H9 (cell line): Measurements from ENCODE around the gene IGFL4. TPM values are rescaled to one million over a fixed set of nuclear protein-coding genes. Genes with fewer than 3 reads are reported as not detected.

Experiments
- DNase-seq: peaks from one replicate; pipeline ENCODE4 v3.0.0-alpha.2; 2017
- H2AFZ ChIP-seq: one replicate; pipeline ENCODE4 v1.6.1; 2013; ENCODE audit warnings: mild to moderate bottlenecking, low read length, control low read depth, moderate library complexity
- H2AK5ac ChIP-seq: 2 replicates; pipeline ENCODE4 v1.6.1; 2013; ENCODE audit warnings: low read length, control low read depth, mixed read lengths; ENCODE audit not compliant: insufficient read length
- H2BK120ac ChIP-seq: one replicate; pipeline ENCODE4 v1.6.1; 2013; ENCODE audit warnings: low read depth, mild to moderate bottlenecking, low read length, control low read depth, inconsistent platforms; ENCODE audit not compliant: poor library complexity, severe bottlenecking
- H2BK12ac ChIP-seq: 2 replicates; pipeline ENCODE4 v1.6.1; 2013; ENCODE audit warnings: low read length, control low read depth, mixed read lengths, low read depth; ENCODE audit not compliant: insufficient read length
- H2BK15ac ChIP-seq: 2 replicates; pipeline ENCODE4 v1.6.1; 2013; ENCODE audit warnings: low read depth, low read length, control low read depth
- H2BK20ac ChIP-seq: one replicate; pipeline ENCODE4 v1.6.1; 2013; ENCODE audit warnings: low read depth, mild to moderate bottlenecking, low read length, control low read depth, inconsistent platforms; ENCODE audit not compliant: poor library complexity, severe bottlenecking
- H2BK5ac ChIP-seq: 2 replicates; pipeline ENCODE4 v1.6.1; 2013; ENCODE audit warnings: low read length, control low read depth, mixed read lengths; ENCODE audit not compliant: insufficient read length
- H3K14ac ChIP-seq: 2 replicates; pipeline ENCODE4 v1.6.1; 2013; ENCODE audit warnings: low read length, control low read depth; ENCODE audit not compliant: insufficient read depth
- H3K18ac ChIP-seq: 2 replicates; pipeline ENCODE4 v1.6.1; 2013; ENCODE audit warnings: low read depth, mild to moderate bottlenecking, mixed read lengths, low read length, control low read depth; ENCODE audit not compliant: insufficient read length
- H3K23ac ChIP-seq: 2 replicates; pipeline ENCODE4 v1.6.1; 2013; ENCODE audit warnings: low read length, control low read depth, mixed read lengths, low read depth; ENCODE audit not compliant: insufficient read length
- H3K23me2 ChIP-seq: 2 replicates; pipeline ENCODE4 v1.6.1; 2013; ENCODE audit warnings: low read depth, mild to moderate bottlenecking, mixed read lengths, low read length, control low read depth; ENCODE audit not compliant: insufficient read length, poor library complexity, severe bottlenecking
- H3K27ac ChIP-seq: 2 replicates; pipeline ENCODE4 v1.5.1; 2013; ENCODE audit warnings: low read length, control low read depth, mixed read lengths, low read depth; ENCODE audit not compliant: insufficient read length
- H3K27me3 ChIP-seq: 2 replicates; pipeline ENCODE4 v1.6.1; 2013; ENCODE audit warnings: low read length, control low read depth, inconsistent platforms; ENCODE audit not compliant: insufficient read depth
- H3K4ac ChIP-seq: 2 replicates; pipeline ENCODE4 v1.6.1; 2013; ENCODE audit warnings: low read depth, mild to moderate bottlenecking, control low read depth, inconsistent platforms, low read length, moderate library complexity
- H3K4me1 ChIP-seq: 2 replicates; pipeline ENCODE4 v1.6.1; 2013; ENCODE audit warnings: low read length, control low read depth, inconsistent platforms; ENCODE audit not compliant: insufficient read depth
- H3K4me2 ChIP-seq: 2 replicates; pipeline ENCODE4 v1.6.1; 2013; ENCODE audit warnings: low read length, control low read depth, mixed read lengths; ENCODE audit not compliant: insufficient read length, insufficient read depth
- H3K56ac ChIP-seq: 2 replicates; pipeline ENCODE4 v1.6.1; 2013; ENCODE audit warnings: low read depth, mild to moderate bottlenecking, mixed read lengths, low read length, control low read depth; ENCODE audit not compliant: insufficient read length
- H3K79me1 ChIP-seq: 2 replicates; pipeline ENCODE4 v1.6.1; 2013; ENCODE audit warnings: low read depth, mild to moderate bottlenecking, moderate library complexity, low read length, control low read depth, inconsistent platforms; ENCODE audit not compliant: insufficient read depth, poor library complexity, severe bottlenecking
- H3K79me2 ChIP-seq: 2 replicates; pipeline ENCODE4 v1.6.1; 2013; ENCODE audit warnings: low read length, control low read depth, inconsistent platforms; ENCODE audit not compliant: insufficient read depth
- H3K9ac ChIP-seq: 2 replicates; pipeline ENCODE4 v1.6.1; 2013; ENCODE audit warnings: low read length, control low read depth, mixed read lengths; ENCODE audit not compliant: insufficient read length; ENCODE audit errors: extremely low read depth
- H3K9me3 ChIP-seq: one replicate; pipeline ENCODE4 v1.6.1; 2013; ENCODE audit warnings: low read depth, low read length, inconsistent platforms; ENCODE audit not compliant: control insufficient read depth
- H3T11ph ChIP-seq: one replicate; pipeline ENCODE4 v1.6.1; 2013; ENCODE audit warnings: mild to moderate bottlenecking, low read length, control low read depth, inconsistent platforms
- H4K20me1 ChIP-seq: one replicate; pipeline ENCODE4 v1.6.1; 2013; ENCODE audit not compliant: control insufficient read depth, insufficient read length, insufficient read depth
- H4K5ac ChIP-seq: 2 replicates; pipeline ENCODE4 v1.6.1; 2013; ENCODE audit warnings: low read depth, mild to moderate bottlenecking, mixed read lengths, low read length, control low read depth; ENCODE audit not compliant: insufficient read length
- H4K8ac ChIP-seq: replicated peaks from 2 replicates; pipeline ENCODE4 v1.6.1; 2013; ENCODE audit warnings: low read length, control low read depth, mixed read lengths, low read depth; ENCODE audit not compliant: insufficient read length
- H4K91ac ChIP-seq: 2 replicates; pipeline ENCODE4 v1.6.1; 2013; ENCODE audit warnings: low read depth, mild to moderate bottlenecking, moderate library complexity, mixed read lengths, low read length, control low read depth; ENCODE audit not compliant: insufficient read length
- H3K27ac Mint-ChIP-seq, 3 experiments: 2 replicates in 2 of 3; 3 replicates in 1 of 3; pipeline ENCODE4 v1.8.0; 2020 to 2021; ENCODE audit warnings: mixed read lengths in 3 of 3, mild to moderate bottlenecking in 1 of 3, moderate library complexity in 1 of 3
- H3K27me3 Mint-ChIP-seq: 2 replicates; pipeline ENCODE4 v1.8.0; 2021; ENCODE audit warnings: low read depth, mild to moderate bottlenecking, moderate library complexity, mixed read lengths
- H3K36me3 Mint-ChIP-seq, 3 experiments: 2 replicates in 2 of 3; 3 replicates in 1 of 3; pipeline ENCODE4 v1.8.0; 2020 to 2021; ENCODE audit warnings: low read depth in 3 of 3, mixed read lengths in 3 of 3; ENCODE audit not compliant: insufficient read depth in 1 of 3
- H3K4me1 Mint-ChIP-seq, 2 experiments: 2 replicates each; pipeline ENCODE4 v1.8.0; 2020; ENCODE audit warnings: mixed read lengths in 2 of 2
- H3K4me3 Mint-ChIP-seq, 2 experiments: 2 replicates in 1 of 2; 3 replicates in 1 of 2; pipeline ENCODE4 v1.8.0; 2020 to 2021; ENCODE audit warnings: mild to moderate bottlenecking in 2 of 2, mixed read lengths in 2 of 2, moderate library complexity in 1 of 2
- H3K9me3 Mint-ChIP-seq, 2 experiments: 2 replicates in 1 of 2; 3 replicates in 1 of 2; pipeline ENCODE4 v1.8.0; 2020; ENCODE audit warnings: mild to moderate bottlenecking in 2 of 2, mixed read lengths in 2 of 2, moderate library complexity in 1 of 2
- CTCF ChIP-seq: fragments of 200-600 bp; sonication (generic); conservative IDR thresholded peaks from 3 replicates; pipeline ENCODE4 v1.8.0; 2021; ENCODE audit warnings: antibody characterized with exemption, mild to moderate bottlenecking
- WGBS: extraction: QIAGEN DNeasy Blood & Tissue Kit; methylation state at CpG from one replicate; pipeline ENCODE4 v1.1.7; 2013; ENCODE audit warnings: missing lambda C conversion rate, low lambda C conversion rate, mixed read lengths; ENCODE audit not compliant: insufficient read length; ENCODE audit errors: extremely low coverage; 5-methylcytosine and 5-hydroxymethylcytosine counted together
- total RNA-seq: library from RNA; stranded (reverse); gene quantifications from 2 replicates; pipeline ENCODE4 v1.2.1, GENCODE V29; 2021

Gene IGFL4
- total RNA-seq, 1 experiment from 2014 or later: 0.33 TPM

GRCh38 chr19:46081928-46082727 is 41.3 kb upstream of the IGFL4 start:
- no peak overlapping the region for H4K91ac ChIP-seq
- Mint-ChIP-seq H3K36me3 (no peaks in the 10 kb centered on the region; a peak in 3 of 7 replicates), H3K9me3 (peaks cover 7 to 16% of the 10 kb centered on the region in 2 experiments), H3K27ac (no peak overlapping the region), H3K27me3 (peaks cover 36% of the 10 kb centered on the region), H3K4me1 (peaks cover 5 to 8% of the 10 kb centered on the region in 2 experiments), H3K4me3 (no peak overlapping the region)
- no peak overlapping the region for H3K27ac ChIP-seq
- H3K9ac ChIP-seq: no peak overlapping the region
- H2BK5ac ChIP-seq: no peak overlapping the region
- no peak overlapping the region for H3K4ac ChIP-seq
- H2BK15ac ChIP-seq: no peak overlapping the region
- no peaks in the 10 kb centered on the region for H3K27me3 ChIP-seq
- H3K4me2 ChIP-seq: no peak overlapping the region
- H3K23ac ChIP-seq: no peak overlapping the region
- no peak overlapping the region for H4K5ac ChIP-seq
- peak; percentile 39 for DNase-seq
- no peaks in the 10 kb centered on the region for H3K79me2 ChIP-seq
- H3K23me2 ChIP-seq: peaks cover 4% of the 10 kb centered on the region
- H2AK5ac ChIP-seq: no peak overlapping the region
- no peaks in the 10 kb centered on the region for H3K79me1 ChIP-seq
- no peak overlapping the region for H2BK20ac ChIP-seq
- no peak overlapping the region for H4K8ac ChIP-seq
- no peak overlapping the region for H3T11ph ChIP-seq
- no CpG with 5 or more reads among the region's 4 CpGs for WGBS
- H2AFZ ChIP-seq: no peak overlapping the region
- no peak overlapping the region for H3K14ac ChIP-seq
- no peaks in the 10 kb centered on the region for H3K4me1 ChIP-seq
- H4K20me1 ChIP-seq: no peaks in the 10 kb centered on the region
- TF ChIP-seq CTCF: peak; percentile 80
- no peak overlapping the region for H3K18ac ChIP-seq
- H3K56ac ChIP-seq: no peak overlapping the region
- no peaks in the 10 kb centered on the region for H3K9me3 ChIP-seq
- H2BK12ac ChIP-seq: no peak overlapping the region
- no peak overlapping the region for H2BK120ac ChIP-seq
